Measurements from ENCODE around the gene PCDHB10.

DNA sequence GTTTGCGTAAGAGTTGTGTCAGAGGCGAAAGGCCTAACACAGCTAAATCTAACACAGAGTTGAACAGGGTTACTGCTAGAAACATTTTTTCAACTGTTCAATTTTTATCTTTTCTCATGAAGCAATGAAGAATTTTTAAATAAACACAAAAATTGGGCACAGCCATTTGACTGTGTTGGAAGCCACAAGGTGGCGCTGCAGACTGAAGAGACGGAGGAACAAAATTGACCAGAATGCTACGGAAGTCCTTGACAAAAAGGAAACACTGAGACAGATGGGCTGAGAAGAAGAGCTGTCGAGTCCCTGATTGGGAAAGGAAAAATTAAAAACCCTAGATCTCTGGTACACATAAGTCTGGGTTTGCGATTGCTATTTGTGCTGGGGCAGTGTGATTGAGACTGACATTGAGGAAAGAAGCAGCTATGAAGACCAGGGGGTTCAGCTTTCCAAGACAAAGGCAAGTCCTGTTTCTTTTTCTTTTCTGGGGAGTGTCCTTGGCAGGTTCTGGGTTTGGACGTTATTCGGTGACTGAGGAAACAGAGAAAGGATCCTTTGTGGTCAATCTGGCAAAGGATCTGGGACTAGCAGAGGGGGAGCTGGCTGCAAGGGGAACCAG, 5.1 kb upstream of the PCDHB10 start, which contains the start of gene PCDHB9:
- TF ChIP-seq, protein P1, sequence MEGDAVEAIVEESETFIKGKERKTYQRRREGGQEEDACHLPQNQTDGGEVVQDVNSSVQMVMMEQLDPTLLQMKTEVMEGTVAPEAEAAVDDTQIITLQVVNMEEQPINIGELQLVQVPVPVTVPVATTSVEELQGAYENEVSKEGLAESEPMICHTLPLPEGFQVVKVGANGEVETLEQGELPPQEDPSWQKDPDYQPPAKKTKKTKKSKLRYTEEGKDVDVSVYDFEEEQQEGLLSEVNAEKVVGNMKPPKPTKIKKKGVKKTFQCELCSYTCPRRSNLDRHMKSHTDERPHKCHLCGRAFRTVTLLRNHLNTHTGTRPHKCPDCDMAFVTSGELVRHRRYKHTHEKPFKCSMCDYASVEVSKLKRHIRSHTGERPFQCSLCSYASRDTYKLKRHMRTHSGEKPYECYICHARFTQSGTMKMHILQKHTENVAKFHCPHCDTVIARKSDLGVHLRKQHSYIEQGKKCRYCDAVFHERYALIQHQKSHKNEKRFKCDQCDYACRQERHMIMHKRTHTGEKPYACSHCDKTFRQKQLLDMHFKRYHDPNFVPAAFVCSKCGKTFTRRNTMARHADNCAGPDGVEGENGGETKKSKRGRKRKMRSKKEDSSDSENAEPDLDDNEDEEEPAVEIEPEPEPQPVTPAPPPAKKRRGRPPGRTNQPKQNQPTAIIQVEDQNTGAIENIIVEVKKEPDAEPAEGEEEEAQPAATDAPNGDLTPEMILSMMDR (conservative IDR thresholded peaks at IDR 0.05; ENCODE audit: low read length) = peak; percentile 96
- no peak for TF ChIP-seq EZH2phosphoT487 (IDR thresholded peaks at IDR 0.05; ENCODE audit: borderline replicate concordance)
